IMR-90 (cell line): ENCODE measurements around the gene GMCL1. TPM values are rescaled to one million over a fixed set of nuclear protein-coding genes. Genes with fewer than 3 reads are reported as not detected.

Experiments used
- ATAC-seq: fragments of 200-7000 bp; cut with Tn5 transposase; 2 replicates; pipeline ENCODE4 v1.9.1; 2020; ENCODE audit warnings: low read depth, mild to moderate bottlenecking, moderate library complexity
- BruUV-seq: library from RNA; stranded (reverse); fragments of 400-500 nt; replicated peaks from 2 replicates; lab custom pipeline; 2021; lab: Mats Ljungman, UMichigan
- CTCF ChIA-PET: fragments of 300-600 bp; formaldehyde crosslinking; extraction: SDS; loops from one replicate; lab custom pipeline; 2021; ENCODE audit warnings: antibody characterized with exemption; lab: Yijun Ruan, JAX
- POLR2A ChIA-PET: fragments of 300-600 bp; sonication (Branson Sonifier 250); formaldehyde crosslinking; loops from one replicate; lab custom pipeline; 2022; ENCODE audit warnings: antibody characterized with exemption; ENCODE audit not compliant: unreplicated experiment; lab: Charles Lee
- DNase-seq: peaks from one replicate; pipeline ENCODE4 v3.0.0; 2013
- H2AFZ ChIP-seq: replicated peaks from 2 replicates; pipeline ENCODE3; 2013; ENCODE audit warnings: low read length, mild to moderate bottlenecking; ENCODE audit not compliant: poor library complexity
- H2AK5ac ChIP-seq: 2 replicates; pipeline ENCODE4 v1.6.1; 2013; ENCODE audit warnings: low read depth, low read length, inconsistent platforms
- H2AK9ac ChIP-seq: replicated peaks from 2 replicates; pipeline ENCODE3; 2013; ENCODE audit warnings: mild to moderate bottlenecking, low read depth, low read length, moderate library complexity; ENCODE audit not compliant: poor library complexity
- H2BK120ac ChIP-seq: 2 replicates; pipeline ENCODE4 v1.6.1; 2013; ENCODE audit warnings: low read depth, low read length, inconsistent platforms
- H2BK15ac ChIP-seq: 3 replicates; pipeline ENCODE4 v1.6.1; 2013; ENCODE audit warnings: low read depth, low read length, inconsistent platforms
- H2BK20ac ChIP-seq: 2 replicates; pipeline ENCODE4 v1.6.1; 2013; ENCODE audit warnings: low read depth, mild to moderate bottlenecking, inconsistent platforms, low read length, moderate library complexity
- H2BK5ac ChIP-seq: 2 replicates; pipeline ENCODE4 v1.6.1; 2013; ENCODE audit warnings: mild to moderate bottlenecking, low read depth, low read length, inconsistent platforms; ENCODE audit not compliant: poor library complexity, severe bottlenecking
- H3K14ac ChIP-seq: replicated peaks from 2 replicates; pipeline ENCODE4 v1.6.1; 2013; ENCODE audit warnings: low read depth, low read length, inconsistent platforms
- H3K18ac ChIP-seq: 2 replicates; pipeline ENCODE4 v1.6.1; 2013; ENCODE audit warnings: low read depth, low read length, control low read depth
- H3K23ac ChIP-seq: 2 replicates; pipeline ENCODE4 v1.6.1; 2013; ENCODE audit warnings: low read depth, low read length, inconsistent platforms
- H3K27ac ChIP-seq: 2 replicates; pipeline ENCODE4 v1.5.1; 2013; ENCODE audit warnings: mild to moderate bottlenecking, control low read depth, low read length; ENCODE audit not compliant: insufficient read depth
- H3K27me3 ChIP-seq: 2 replicates; pipeline ENCODE4 v1.6.1; 2013; ENCODE audit warnings: low read length; ENCODE audit not compliant: control insufficient read depth, insufficient read depth
- H3K36me3 ChIP-seq: 2 replicates; pipeline ENCODE4 v1.6.1; 2013; ENCODE audit warnings: low read length, mixed read lengths; ENCODE audit not compliant: control insufficient read depth, insufficient read depth
- H3K4ac ChIP-seq: 2 replicates; pipeline ENCODE4 v1.6.1; 2013; ENCODE audit warnings: low read depth, low read length, inconsistent platforms
- H3K4me1 ChIP-seq: 2 replicates; pipeline ENCODE4 v1.6.1; 2013; ENCODE audit warnings: low read length, mixed read lengths; ENCODE audit not compliant: control insufficient read depth, insufficient read depth
- H3K4me2 ChIP-seq: 2 replicates; pipeline ENCODE4 v1.6.1; 2013; ENCODE audit warnings: low read depth, mild to moderate bottlenecking, control low read depth, low read length, moderate library complexity
- H3K4me3 ChIP-seq: 2 replicates; pipeline ENCODE4 v1.5.1; 2013; ENCODE audit warnings: low read depth, mild to moderate bottlenecking, control low read depth, low read length, moderate library complexity; ENCODE audit not compliant: insufficient read depth
- H3K56ac ChIP-seq: 2 replicates; pipeline ENCODE4 v1.6.1; 2013; ENCODE audit warnings: low read length, inconsistent platforms; ENCODE audit not compliant: insufficient read depth; ENCODE audit errors: extremely low read depth
- H3K79me1 ChIP-seq, 2 experiments: 2 replicates each; pipeline ENCODE4 v1.6.1; 2013; ENCODE audit warnings: low read length in 2 of 2, inconsistent platforms in 1 of 2, low read depth in 1 of 2
- H3K9ac ChIP-seq: 2 replicates; pipeline ENCODE4 v1.6.1; 2013; ENCODE audit warnings: low read depth, low read length, control low read depth
- H3K9me1 ChIP-seq: 2 replicates; pipeline ENCODE4 v1.6.1; 2013; ENCODE audit warnings: low read length, inconsistent platforms; ENCODE audit not compliant: insufficient read depth
- H3K9me3 ChIP-seq: 2 replicates; pipeline ENCODE4 v1.6.1; 2013; ENCODE audit warnings: low read length; ENCODE audit not compliant: control insufficient read depth, insufficient read depth
- H4K20me1 ChIP-seq: 2 replicates; pipeline ENCODE4 v1.6.1; 2013; ENCODE audit warnings: low read length, inconsistent platforms; ENCODE audit not compliant: insufficient read depth
- H4K5ac ChIP-seq: 2 replicates; pipeline ENCODE4 v1.6.1; 2013; ENCODE audit warnings: mild to moderate bottlenecking, low read depth, low read length, control low read depth
- H4K8ac ChIP-seq, 2 experiments: 2 replicates each; pipeline ENCODE4 v1.6.1; 2013; ENCODE audit warnings: low read depth in 2 of 2, low read length in 2 of 2, control low read depth in 1 of 2, inconsistent platforms in 1 of 2
- H4K91ac ChIP-seq: 2 replicates; pipeline ENCODE4 v1.6.1; 2013; ENCODE audit warnings: low read depth, low read length, inconsistent platforms; ENCODE audit not compliant: insufficient read depth
- BHLHE40 ChIP-seq: fragments of 150-350 bp; IDR thresholded peaks from 2 replicates; pipeline ENCODE4 v1.6.1; 2016; ENCODE audit warnings: mild to moderate bottlenecking, low read depth, low read length
- CEBPB ChIP-seq: IDR thresholded peaks from 2 replicates; pipeline ENCODE4 v1.6.1; 2012; ENCODE audit warnings: low read depth, low read length, improper control_type of control experiment
- CHD1 ChIP-seq: IDR thresholded peaks from 2 replicates; pipeline ENCODE4 v1.6.1; 2012; ENCODE audit warnings: low read depth, low read length, improper control_type of control experiment
- CTCF ChIP-seq: conservative IDR thresholded peaks from 2 replicates; pipeline ENCODE4 v1.5.1; 2012; ENCODE audit warnings: mild to moderate bottlenecking, low read depth, low read length, improper control_type of control experiment
- MAFK ChIP-seq: IDR thresholded peaks from 2 replicates; pipeline ENCODE4 v1.6.1; 2012; ENCODE audit warnings: low read depth, low read length, improper control_type of control experiment
- MAZ ChIP-seq: IDR thresholded peaks from 2 replicates; pipeline ENCODE4 v1.6.1; 2012; ENCODE audit warnings: low read depth, mild to moderate bottlenecking, low read length, improper control_type of control experiment, moderate library complexity, borderline replicate concordance
- MXI1 ChIP-seq: IDR thresholded peaks from 2 replicates; pipeline ENCODE4 v1.6.1; 2012; ENCODE audit warnings: low read depth, mild to moderate bottlenecking, low read length, moderate library complexity, borderline replicate concordance
- RFX5 ChIP-seq: IDR thresholded peaks from 2 replicates; pipeline ENCODE4 v1.8.0; 2012; ENCODE audit warnings: low read depth, mild to moderate bottlenecking, low read length, moderate library complexity
- SMC3 ChIP-seq: fragments of 150-350 bp; IDR thresholded peaks from 2 replicates; pipeline ENCODE4 v1.6.1; 2016; ENCODE audit warnings: low read depth, mild to moderate bottlenecking, antibody characterized with exemption, low read length, moderate library complexity
- USF2 ChIP-seq: fragments of 150-350 bp; IDR thresholded peaks from 2 replicates; pipeline ENCODE4 v1.6.1; 2017; ENCODE audit warnings: mild to moderate bottlenecking, antibody characterized with exemption, low read length, low read depth
- WGBS, 2 experiments: methylation state at CpG; one replicate each; pipeline versions ENCODE4 v1.1.5 to v1.1.7; 2013; ENCODE audit warnings: missing lambda C conversion rate in 2 of 2; ENCODE audit not compliant: insufficient read length in 1 of 2; ENCODE audit errors: extremely low coverage in 2 of 2; 5-methylcytosine and 5-hydroxymethylcytosine counted together
- dilution Hi-C: fragments of 300-500 bp; cut with HindIII; formaldehyde crosslinking; loops from one replicate; pipeline ENCODE4 v1.14.3; 2018; ENCODE audit warnings: low sequenced_read_pairs; ENCODE audit not compliant: unreplicated experiment
- in situ Hi-C: fragments of 300-500 bp; cut with MboI; formaldehyde crosslinking; loops from 3 replicates; pipeline ENCODE4 v1.14.3; 2019; ENCODE audit warnings: low sequenced_read_pairs, inconsistent platforms, mixed read lengths
- intact Hi-C: fragments of 100-400 bp; cut with micrococcal nuclease; formaldehyde crosslinking; loops from 2 replicates; pipeline ENCODE4 v1.10.0; 2022
- polyA plus RNA-seq, 3 experiments: library from polyadenylated mRNA; depleted of rRNA; stranded (reverse); fragments of >200 nt; gene quantifications; 2 replicates each; pipeline ENCODE4 v1.2.3, GENCODE V29; 2012; ENCODE audit warnings: low replicate concordance in 1 of 3
- total RNA-seq: library from RNA; depleted of rRNA; stranded (reverse); fragments of >200 nt; gene quantifications from 2 replicates; pipeline ENCODE4 v1.2.3, GENCODE V29; 2012

GMCL1 gene
- total and polyA plus RNA-seq, 2 of the 4 experiments (the other 2 are of a cell fraction), result 2.8 to 3.4 TPM

GRCh38 chr2:69837533-69837932, 8.1 kb downstream of the GMCL1 start:
- H2BK5ac ChIP-seq, result no peak overlapping the region
- no peak overlapping the region for H3K23ac ChIP-seq
- no peak overlapping the region for H2AK5ac ChIP-seq
- no peak overlapping the region for H3K14ac ChIP-seq
- H2BK120ac ChIP-seq, result no peak overlapping the region
- no peak overlapping the region for H4K91ac ChIP-seq
- H2AFZ ChIP-seq, result no peak overlapping the region
- in situ Hi-C loops, result no loop called here
- no peaks in the 10 kb centered on the region for H3K27me3 ChIP-seq
- no peak for ATAC-seq
- no TSS peak for BruUV-seq
- WGBS, 2 experiments, result no CpG with 5 or more reads among the region's 2 CpGs
- TF ChIP-seq CTCF, result no peak
- no peak for TF ChIP-seq CEBPB
- no peak for TF ChIP-seq RFX5
- TF ChIP-seq CHD1, result no peak
- no peak for TF ChIP-seq USF2
- no peak for TF ChIP-seq SMC3
- no peak for TF ChIP-seq MAZ
- no peak for TF ChIP-seq BHLHE40
- TF ChIP-seq MXI1, result no peak
- no peak for TF ChIP-seq MAFK
- H3K27ac ChIP-seq, result no peak overlapping the region
- H3K9me3 ChIP-seq, result no peaks in the 10 kb centered on the region
- peaks cover 15 to 21% of the 10 kb centered on the region in 2 experiments for H3K79me1 ChIP-seq
- no peak overlapping the region for H3K18ac ChIP-seq
- intact Hi-C loops, result loop anchor here (10.0 kb wide), 1 partner anchor 47 kb away; no protein-coding TSS in a partner anchor
- H2BK20ac ChIP-seq, result no peak overlapping the region
- CTCF ChIA-PET, result no interaction called here
- no peak for DNase-seq
- H4K5ac ChIP-seq, result no peak overlapping the region
- POLR2A ChIA-PET, result no interaction called here
- no peak overlapping the region for H3K4ac ChIP-seq
- H3K4me2 ChIP-seq, result no peak overlapping the region
- no peak overlapping the region for H2BK15ac ChIP-seq
- peaks cover 2% of the 10 kb centered on the region for H3K36me3 ChIP-seq
- H4K8ac ChIP-seq, result no peak overlapping the region
- no peaks in the 10 kb centered on the region for H3K9me1 ChIP-seq
- no peak overlapping the region for H2AK9ac ChIP-seq
- H4K20me1 ChIP-seq, result no peaks in the 10 kb centered on the region
- no peaks in the 10 kb centered on the region for H3K4me1 ChIP-seq
- no peak overlapping the region for H3K4me3 ChIP-seq
- no peak overlapping the region for H3K9ac ChIP-seq
- H3K56ac ChIP-seq, result no peak overlapping the region
- dilution Hi-C loops, result no loop called here
